Neural cell (in vitro differentiated cells): Measurements from ENCODE around the gene SMPD3.

Source experiments
- CTCF ChIP-seq: fragments of 450-650 bp; IDR thresholded peaks from 2 replicates; pipeline ENCODE4 v1.5.1; 2014; ENCODE audit warnings: antibody characterized with exemption, mild to moderate bottlenecking, moderate library complexity; ENCODE audit not compliant: poor library complexity, severe bottlenecking
- POLR2AphosphoS5 ChIP-seq: IDR thresholded peaks from 2 replicates; pipeline ENCODE4 v1.6.1; 2012

GRCh38 chr16:68450741-68451255, 2.5 kb upstream of the SMPD3 start:
- TF ChIP-seq CTCF (no peak), POLR2AphosphoS5 (no peak)
